Hematopoietic multipotent progenitor cell treated with erythropoietin and hydrocortisone succinate and interleukin-3 and kit ligand, for 17 days (in vitro differentiated cells): ENCODE data around the gene SLC25A25.
"Not testable (repeated sequence)": the region's sequence is repeated elsewhere in the genome, so short reads cannot be mapped to it uniquely, and the experiment has no call there.

Experiments used
- DNase-seq: peaks from one replicate; pipeline ENCODE4 v3.0.0-alpha.2; 2015; ENCODE audit warnings: low spot score

SLC25A25 gene

GRCh38 chr9:128051932-128052709 is 15.9 kb upstream of the SLC25A25 start:
- no peak for DNase-seq

GRCh38 chr9:128053560-128053959 is 14.5 kb upstream of the SLC25A25 start:
- DNase-seq, result no peak

GRCh38 chr9:128054087-128054486 is 13.9 kb upstream of the SLC25A25 start:
- no peak for DNase-seq

GRCh38 chr9:128055344-128056040 is 12.5 kb upstream of the SLC25A25 start:
- no peak for DNase-seq

GRCh38 chr9:128056086-128056485 is 11.9 kb upstream of the SLC25A25 start:
- no peak for DNase-seq

GRCh38 chr9:128056887-128057723 is 10.9 kb upstream of the SLC25A25 start:
- no peak for DNase-seq

GRCh38 chr9:128057724-128058409 is 10.2 kb upstream of the SLC25A25 start:
- no peak for DNase-seq

GRCh38 chr9:128059365-128059983 is 8.6 kb upstream of the SLC25A25 start:
- no peak for DNase-seq

- DNase-seq, result no peak
These were observed 6.6 kb upstream of the SLC25A25 start for GRCh38 chr9:128061275-128061960.

GRCh38 chr9:128062279-128062678 is 5.8 kb upstream of the SLC25A25 start:
- no peak for DNase-seq

GRCh38 chr9:128062846-128063831 is 4.9 kb upstream of the SLC25A25 start:
- DNase-seq, result no peak

- no peak for DNase-seq
These were observed 1.9 kb upstream of the SLC25A25 start for GRCh38 chr9:128065907-128066712.

GRCh38 chr9:128066713-128067644 is 1.1 kb upstream of the SLC25A25 start, which contains the start of gene NAIF1:
NAIF1 (minus strand) TSS chr9:128067320; CDS start chr9:128067101, 219 bp downstream.
- peak; percentile 98 for DNase-seq

GRCh38 chr9:128068386-128069205 is 564 bp downstream of the SLC25A25 start:
- no peak for DNase-seq

GRCh38 chr9:128070874-128071273 is 2.8 kb downstream of the SLC25A25 start:
- no peak for DNase-seq

GRCh38 chr9:128071475-128071874 is 3.4 kb downstream of the SLC25A25 start:
- not testable (repeated sequence) for DNase-seq
